A172 (cell line): ENCODE measurements around the gene OR5L1. TPM values are rescaled to one million over a fixed set of nuclear protein-coding genes. Genes with fewer than 3 reads are reported as not detected.

Experiments used
- DNase-seq: peaks from one replicate; pipeline ENCODE4 v3.0.0-alpha.2; 2015; ENCODE audit warnings: low spot score
- total RNA-seq: library from RNA; depleted of rRNA; stranded (reverse); fragments of >200 nt; shearing (Covaris generic); gene quantifications from 2 replicates; pipeline ENCODE4 v1.2.3, GENCODE V29; 2014; rRNA removed

The OR5L1 gene
- not detected in 2 replicates for total RNA-seq

- no peak for DNase-seq
Observed at GRCh38 chr11:55811067-55811466, at the start of gene OR5L1. OR5L1 (plus strand) TSS chr11:55811367; CDS start chr11:55811467, 100 bp downstream.

DNA sequence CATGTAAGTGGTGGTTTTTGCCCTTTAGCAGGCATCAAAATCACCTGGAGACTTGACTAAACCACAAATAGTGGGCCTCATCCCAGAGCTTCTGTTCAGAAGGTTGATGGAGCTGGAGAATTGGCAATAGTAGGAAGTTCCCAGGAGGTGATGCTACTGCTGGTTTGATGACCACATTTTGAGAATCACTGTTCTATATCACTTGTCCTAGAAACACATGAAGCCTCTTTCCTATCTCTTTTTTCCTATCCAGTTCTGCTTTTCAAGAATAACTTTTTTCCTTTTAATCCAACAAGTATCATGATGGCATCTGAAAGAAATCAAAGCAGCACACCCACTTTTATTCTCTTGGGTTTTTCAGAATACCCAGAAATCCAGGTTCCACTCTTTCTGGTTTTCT lies 38.0 kb upstream of the OR5L1 start, which contains the start of gene OR5D13:
Gene OR5D13, plus strand, starts transcription at position 301 of the 400 bp plus-strand sequence. Its CDS starts 0 bp downstream, at position 301.
- no peak for DNase-seq

DNA sequence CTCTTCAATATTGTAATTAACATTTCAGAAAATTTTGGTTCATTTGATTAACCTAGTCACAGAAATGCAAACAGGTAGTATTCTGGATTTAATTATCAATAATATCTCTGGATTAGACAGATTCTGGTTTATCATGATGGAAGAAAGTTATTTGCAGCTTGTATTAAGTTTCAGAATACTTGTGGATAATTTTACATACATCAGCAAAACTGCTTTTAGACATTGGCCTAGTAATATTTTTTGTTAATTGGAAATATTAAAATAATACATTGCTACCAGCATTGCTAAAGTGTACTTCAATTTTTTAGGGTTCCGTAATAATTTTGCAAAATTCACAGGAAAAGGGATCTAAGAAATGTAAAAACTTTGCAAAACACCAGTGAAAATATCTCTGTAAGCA lies 19.6 kb upstream of the OR5L1 start:
- DNase-seq: no peak

- no peak for DNase-seq
Observed at GRCh38 chr11:55793321-55793720, 17.8 kb upstream of the OR5L1 start.

DNA sequence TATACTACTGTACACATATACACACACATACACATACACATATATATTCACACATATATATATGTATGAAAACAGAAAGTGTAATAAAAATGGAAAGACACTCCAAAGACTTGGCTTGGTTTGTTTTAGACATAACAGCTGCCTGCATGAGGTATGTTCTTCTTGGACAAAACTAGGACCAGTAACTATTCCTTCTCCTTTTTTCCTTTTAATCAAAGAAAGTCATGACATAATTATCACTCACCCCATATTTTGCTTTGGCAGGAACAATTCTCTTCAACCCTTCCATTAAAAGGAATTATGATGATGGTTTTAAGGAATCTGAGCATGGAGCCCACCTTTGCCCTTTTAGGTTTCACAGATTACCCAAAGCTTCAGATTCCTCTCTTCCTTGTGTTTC lies 15.9 kb upstream of the OR5L1 start, which contains the start of gene OR5D14:
Gene OR5D14, plus strand, starts transcription at position 301 of the 400 bp plus-strand sequence. Its CDS starts 0 bp downstream, at position 301.
- DNase-seq: no peak

DNA sequence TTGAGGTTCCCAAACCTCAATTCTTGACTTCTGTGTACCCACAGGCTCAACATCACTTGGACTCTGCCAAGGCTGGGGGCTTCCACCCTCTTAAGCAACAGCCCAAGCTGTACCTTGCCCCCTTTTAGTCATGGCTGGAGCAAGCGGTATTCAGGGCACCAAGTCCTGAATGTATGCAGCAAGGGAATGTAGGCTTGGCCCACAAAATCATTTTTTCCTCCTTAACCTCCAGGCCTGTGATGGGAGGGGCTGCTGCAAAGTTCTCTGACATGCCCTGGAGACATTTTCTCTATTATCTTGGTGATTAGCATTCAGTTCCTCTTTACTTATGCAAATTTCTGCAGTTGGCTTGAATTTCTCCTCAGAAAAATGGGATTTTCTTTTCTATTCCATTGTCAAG lies 4.9 kb upstream of the OR5L1 start:
- no peak for DNase-seq

DNA sequence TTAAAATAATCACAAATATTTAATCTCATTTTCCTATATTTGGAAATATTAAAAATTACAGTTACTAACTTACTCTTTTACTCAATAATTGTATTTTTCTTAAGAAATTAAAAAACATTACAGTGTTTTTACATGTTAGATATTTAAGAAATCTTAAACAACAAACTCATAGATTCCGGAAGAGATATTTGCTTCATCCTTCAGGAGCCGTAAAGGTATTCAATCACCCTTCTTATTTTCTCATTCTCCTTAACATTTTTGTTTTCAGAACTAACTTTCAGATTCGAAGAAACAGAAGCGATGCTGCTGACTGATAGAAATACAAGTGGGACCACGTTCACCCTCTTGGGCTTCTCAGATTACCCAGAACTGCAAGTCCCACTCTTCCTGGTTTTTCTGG lies 8.2 kb downstream of the OR5L1 start, which contains the start of gene OR5D18:
Gene OR5D18, plus strand, starts transcription at position 301 of the 400 bp plus-strand sequence. Its CDS starts 0 bp downstream, at position 301.
- DNase-seq: no peak

DNA sequence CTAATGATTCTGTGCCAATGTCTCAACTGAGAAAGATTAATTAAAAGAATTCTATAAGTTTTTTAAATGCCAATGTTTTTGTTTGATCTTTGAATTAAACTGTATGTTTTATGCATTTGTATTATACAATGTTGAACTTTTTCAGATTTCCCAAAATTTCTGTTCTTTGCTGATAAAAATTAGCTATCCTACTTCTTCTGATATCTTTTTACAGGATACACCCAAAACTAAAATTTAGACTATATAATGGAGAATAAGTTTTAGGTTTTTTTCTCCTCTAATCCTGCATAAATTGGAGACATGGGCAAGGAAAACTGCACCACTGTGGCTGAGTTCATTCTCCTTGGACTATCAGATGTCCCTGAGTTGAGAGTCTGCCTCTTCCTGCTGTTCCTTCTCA lies 15.8 kb downstream of the OR5L1 start, which contains the start of gene OR5L2:
Gene OR5L2, plus strand, starts transcription at position 301 of the 400 bp plus-strand sequence. Its CDS starts 0 bp downstream, at position 301.
- DNase-seq: no peak

DNA sequence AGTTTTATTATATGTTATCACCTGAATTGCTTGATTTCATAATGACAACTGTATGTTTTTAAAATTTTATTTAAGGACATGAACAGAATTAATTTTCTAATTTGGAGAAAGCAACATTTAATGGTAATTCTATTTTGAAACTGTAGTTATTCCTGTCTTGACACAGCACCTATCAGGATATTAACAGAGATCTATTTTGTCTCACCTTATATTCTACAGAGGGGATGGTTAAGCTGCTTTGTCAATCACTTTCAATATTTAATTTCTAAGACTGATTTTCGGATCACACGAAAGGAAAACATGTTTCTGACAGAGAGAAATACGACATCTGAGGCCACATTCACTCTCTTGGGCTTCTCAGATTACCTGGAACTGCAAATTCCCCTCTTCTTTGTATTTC lies 27.3 kb downstream of the OR5L1 start, which contains the start of gene OR5D16:
Gene OR5D16, plus strand, starts transcription at position 301 of the 400 bp plus-strand sequence. Its CDS starts 0 bp downstream, at position 301.
- no peak for DNase-seq

GRCh38 chr11:55847453-55847852 lies 36.3 kb downstream of the OR5L1 start:
- DNase-seq: no peak

- DNase-seq: no peak
Observed at GRCh38 chr11:55849037-55849436, 37.9 kb downstream of the OR5L1 start.

GRCh38 chr11:55852141-55852540 lies 41.0 kb downstream of the OR5L1 start:
- DNase-seq: no peak

- DNase-seq: no peak
Observed at GRCh38 chr11:55854704-55855103, 43.5 kb downstream of the OR5L1 start.

Other genes starting within 250 kb of the OR5L1 start
- not detected in 2 replicates for gene OR4C16, start 239.2 kb upstream of the OR5L1 start, total RNA-seq
- not detected in 2 replicates for gene OR4C11, start 203.7 kb upstream of the OR5L1 start, total RNA-seq
- gene OR4P4, start 176.3 kb upstream of the OR5L1 start, total RNA-seq: not detected in 2 replicates
- not detected in 2 replicates for gene OR4S2, start 163.0 kb upstream of the OR5L1 start, total RNA-seq
- not detected in 2 replicates for gene OR4C6, start 149.2 kb upstream of the OR5L1 start, total RNA-seq
- gene OR5D13, start 37.9 kb upstream of the OR5L1 start, total RNA-seq: not detected in 2 replicates
- not detected in 2 replicates for gene OR5D14, start 15.8 kb upstream of the OR5L1 start, total RNA-seq
- gene OR5D18, start 8.3 kb downstream of the OR5L1 start, total RNA-seq: not detected in 2 replicates
- gene OR5L2, start 15.9 kb downstream of the OR5L1 start, total RNA-seq: not detected in 2 replicates
- not detected in 2 replicates for gene OR5D16, start 27.4 kb downstream of the OR5L1 start, total RNA-seq
- not detected in 2 replicates for gene TRIM51, start 71.9 kb downstream of the OR5L1 start, total RNA-seq
- not detected in 2 replicates for gene OR5W2, start 103.2 kb downstream of the OR5L1 start, total RNA-seq
- not detected in 2 replicates for gene OR5I1, start 125.0 kb downstream of the OR5L1 start, total RNA-seq
- gene OR10AG1, start 158.6 kb downstream of the OR5L1 start, total RNA-seq: not detected in 2 replicates
- not detected in 2 replicates for gene OR5F1, start 183.3 kb downstream of the OR5L1 start, total RNA-seq
- not detected in 2 replicates for gene OR5AS1, start 216.3 kb downstream of the OR5L1 start, total RNA-seq